Suprapubic skin (tissue), 4 donors: ENCODE results near the gene RBM4. TPM values are rescaled to one million over a fixed set of nuclear protein-coding genes. Genes with fewer than 3 reads are reported as not detected.
A peak's percentile ranks its signal among the peaks of the same experiment; 100 is the strongest.

Source experiments
- DNase-seq, 2 donors: peaks; one replicate each; pipeline ENCODE4 v3.0.0-alpha.2; 2019; ENCODE audit warnings: low spot score in 2 of 2
- H3K27ac ChIP-seq: fragments of 200-600 bp; sonication (generic); one replicate; pipeline ENCODE4 v1.5.1; 2019
- H3K27me3 ChIP-seq: fragments of 200-600 bp; sonication (generic); one replicate; pipeline ENCODE4 v1.5.1; 2019
- H3K36me3 ChIP-seq: fragments of 200-600 bp; sonication (generic); one replicate; pipeline ENCODE4 v1.5.1; 2019
- H3K4me1 ChIP-seq: fragments of 200-600 bp; sonication (generic); one replicate; pipeline ENCODE4 v1.5.1; 2019
- H3K4me3 ChIP-seq: fragments of 200-600 bp; sonication (generic); one replicate; pipeline ENCODE4 v1.5.1; 2019; ENCODE audit warnings: mild to moderate bottlenecking
- H3K9me3 ChIP-seq: fragments of 200-600 bp; sonication (generic); one replicate; pipeline ENCODE4 v1.5.1; 2019
- CTCF ChIP-seq, 2 donors: fragments of 200-600 bp in 1 of 2; fragments of 450-650 bp in 1 of 2; sonication (generic) in 1 of 2; IDR thresholded peaks; one replicate each; pipeline ENCODE4 v1.5.1; 2016 to 2019; ENCODE audit warnings: antibody characterized with exemption in 2 of 2, mild to moderate bottlenecking in 1 of 2, moderate library complexity in 1 of 2
- EP300 ChIP-seq: sonication (generic); formaldehyde crosslinking; IDR thresholded peaks from one replicate; pipeline ENCODE4 v1.6.1; 2017; ENCODE audit warnings: antibody characterized with exemption
- POLR2A ChIP-seq, 2 donors: fragments of 450-650 bp; IDR thresholded peaks; one replicate each; pipeline ENCODE4 v1.6.1; 2017; ENCODE audit warnings: antibody characterized with exemption in 2 of 2, mild to moderate bottlenecking in 2 of 2, moderate library complexity in 2 of 2
- POLR2AphosphoS5 ChIP-seq, 3 donors: sonication (generic); formaldehyde crosslinking; IDR thresholded peaks; one replicate each; pipeline ENCODE4 v1.6.1; 2017; ENCODE audit warnings: antibody characterized with exemption in 3 of 3
- WGBS: methylation state at CpG from one replicate; pipeline ENCODE4 v1.1.5; 2018; 5-methylcytosine and 5-hydroxymethylcytosine counted together
- total RNA-seq, 4 donors: library from RNA; depleted of rRNA; stranded (reverse); fragments of >200 nt; gene quantifications; one replicate each; pipeline ENCODE4 v1.1.0, GENCODE V29; 2016

RBM4 gene
- total RNA-seq, 4 donors from 2014 or later, result 82.5 to 100.0 (median 91.4) TPM

DNA sequence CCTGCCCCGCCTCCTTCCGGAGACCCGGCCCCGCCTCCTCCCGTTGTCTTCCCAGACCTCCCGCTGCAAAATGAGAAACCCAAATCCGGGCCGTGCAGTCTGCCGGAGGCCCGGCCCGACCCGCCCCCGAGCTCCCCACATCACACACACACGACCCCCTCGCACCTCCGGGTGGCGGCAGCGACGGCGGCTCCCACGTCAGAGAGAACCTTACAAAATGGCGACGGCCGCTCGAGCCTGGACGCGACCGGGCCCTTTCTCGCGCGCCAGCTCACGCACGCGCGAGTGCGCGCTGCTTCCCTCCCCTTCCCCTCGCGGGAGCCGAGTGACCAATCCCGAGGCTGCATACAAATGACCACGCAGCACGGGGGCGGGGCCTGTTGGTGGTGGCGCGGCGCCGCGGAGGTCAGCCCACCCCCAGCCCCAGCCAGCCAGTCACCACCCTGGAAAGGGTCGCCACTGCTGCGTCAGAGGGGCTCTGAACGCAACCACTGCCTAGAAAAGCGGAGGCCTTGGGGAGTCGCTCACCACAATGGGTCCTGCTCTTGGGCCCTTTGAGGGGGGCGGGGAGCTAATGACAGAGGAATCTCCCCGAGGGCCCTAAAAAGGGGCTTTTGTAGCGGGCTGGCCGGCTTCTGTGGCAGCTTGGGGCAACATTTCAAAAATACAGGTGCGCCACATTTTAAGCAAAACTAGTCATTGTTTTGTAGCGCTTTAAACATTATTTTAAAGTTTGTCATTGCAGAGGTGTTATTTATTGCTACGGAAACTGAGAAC, 39.3 kb downstream of the RBM4 start, which contains the start of gene RBM4B:
TSS of gene RBM4B (minus strand) at position 289 of the 777 bp plus-strand sequence. CDS start 808 bp downstream, outside the sequence.
- H3K4me1 ChIP-seq, result peaks cover 43% of the 10 kb centered on the region
- H3K9me3 ChIP-seq, result no peaks in the 10 kb centered on the region
- H3K27me3 ChIP-seq, result no peaks in the 10 kb centered on the region
- peak within 1 kb of the TSS; percentile 98 for H3K27ac ChIP-seq
- H3K36me3 ChIP-seq, result no peaks in the 10 kb centered on the region
- WGBS, result 0% methylated on average over 40 of the region's 61 CpGs
- H3K4me3 ChIP-seq, result peak within 1 kb of the TSS; percentile 67
- DNase-seq, result peak; percentile 98 to 99
- TF ChIP-seq POLR2A (IDR thresholded peaks at IDR 0.05), result peak in 1 of 2 donors; percentile 77
- no peak for TF ChIP-seq CTCF (IDR thresholded peaks at IDR 0.05)
- TF ChIP-seq EP300, result no peak
- peak; percentile 46 to 77 (median 64) for TF ChIP-seq POLR2AphosphoS5 (IDR thresholded peaks at IDR 0.05)

DNA sequence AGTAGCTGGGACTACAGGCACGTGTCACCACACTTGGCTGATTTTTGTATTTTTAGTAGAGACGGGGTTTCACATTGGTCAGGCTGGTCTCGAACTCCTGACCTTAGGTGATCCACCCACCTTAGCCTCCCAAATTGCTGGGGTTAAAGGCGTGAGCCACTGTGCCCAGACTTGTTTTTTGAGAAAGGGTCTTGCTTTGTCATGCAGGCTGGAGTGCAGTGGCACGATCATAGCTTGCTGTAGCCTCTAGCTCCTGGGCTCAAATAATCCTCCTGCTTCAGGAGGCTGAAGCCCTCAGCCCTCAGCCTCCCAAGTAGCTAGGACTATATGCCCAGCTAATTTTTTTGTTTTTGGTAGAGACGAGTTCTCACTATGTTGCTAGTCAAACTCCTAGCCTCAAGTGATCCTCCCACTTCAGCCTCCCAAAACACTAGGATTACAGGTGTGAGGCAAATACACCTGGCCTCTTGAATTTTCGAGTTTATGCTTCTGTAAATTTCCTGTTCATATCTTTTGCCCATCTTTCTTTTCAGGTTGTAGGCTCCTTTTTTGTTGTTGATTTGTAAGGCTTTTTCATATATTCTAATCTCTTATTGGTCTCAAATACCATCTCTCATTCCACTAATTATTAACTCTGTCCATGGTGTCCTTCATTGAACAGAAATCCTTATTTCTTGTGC, 42.6 kb downstream of the RBM4 start:
- Histone ChIP-seq H3K4me3 (no peak overlapping the region), H3K9me3 (no peaks in the 10 kb centered on the region), H3K36me3 (peaks cover 7% of the 10 kb centered on the region), H3K4me1 (peaks cover 30% of the 10 kb centered on the region), H3K27me3 (no peaks in the 10 kb centered on the region), H3K27ac (no peak overlapping the region)
- TF ChIP-seq POLR2A (IDR thresholded peaks at IDR 0.05) (no peak), EP300 (no peak), CTCF (IDR thresholded peaks at IDR 0.05) (no peak), POLR2AphosphoS5 (IDR thresholded peaks at IDR 0.05) (no peak)
- DNase-seq, result no peak
- WGBS, result 81% methylated on average over 7 of the region's 7 CpGs

DNA sequence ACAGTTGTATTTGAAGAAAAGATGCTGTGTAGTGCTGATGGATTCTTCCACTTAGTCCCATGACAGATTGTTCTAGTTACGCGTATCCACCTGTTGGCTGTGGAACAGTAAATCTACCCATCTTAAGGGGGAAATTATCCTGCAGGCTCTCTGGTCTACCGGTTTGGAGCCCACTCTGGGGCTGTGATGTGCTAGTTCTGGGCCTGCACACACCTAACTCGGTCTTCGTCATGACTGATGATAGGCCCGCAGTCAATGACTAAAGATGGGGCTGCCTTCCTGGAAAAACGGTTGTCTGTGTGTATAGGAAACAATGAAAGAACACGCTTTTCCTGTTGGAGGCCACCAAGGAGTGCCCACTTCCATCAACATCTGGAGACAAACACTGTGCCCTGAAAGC, 45.4 kb downstream of the RBM4 start:
- H3K9me3 ChIP-seq, result no peaks in the 10 kb centered on the region
- H3K27ac ChIP-seq, result no peak overlapping the region
- H3K4me1 ChIP-seq, result peaks cover 32% of the 10 kb centered on the region
- TF ChIP-seq CTCF (IDR thresholded peaks at IDR 0.05) (no peak), EP300 (no peak), POLR2A (IDR thresholded peaks at IDR 0.05) (no peak), POLR2AphosphoS5 (IDR thresholded peaks at IDR 0.05) (no peak)
- peaks cover 14% of the 10 kb centered on the region for H3K36me3 ChIP-seq
- peak in 1 of 2 donors; percentile 53 for DNase-seq
- no peak overlapping the region for H3K4me3 ChIP-seq
- 87% methylated on average over 8 of the region's 8 CpGs for WGBS
- no peaks in the 10 kb centered on the region for H3K27me3 ChIP-seq

DNA sequence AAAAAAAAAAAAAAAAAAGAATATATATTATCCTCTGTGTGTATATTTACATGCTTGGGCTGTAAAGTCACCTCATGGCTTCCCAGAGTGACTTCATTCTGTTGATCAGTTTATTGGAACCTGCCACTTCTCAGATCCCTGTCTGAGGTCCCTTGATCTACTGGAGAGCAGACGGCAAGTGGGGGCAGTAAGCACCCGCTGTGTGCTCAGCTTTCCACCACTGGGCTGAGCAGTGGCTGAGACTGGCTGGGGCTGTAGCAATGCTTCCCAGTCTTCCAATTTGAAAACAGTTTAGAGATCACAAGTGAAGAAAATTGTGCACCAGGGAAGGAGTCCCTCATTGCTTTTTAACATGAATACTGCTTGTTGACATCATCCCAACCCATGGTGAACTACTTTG, 46.1 kb downstream of the RBM4 start:
- Histone ChIP-seq H3K27ac (peak overlapping the region; percentile 86), H3K4me1 (peaks cover 35% of the 10 kb centered on the region), H3K36me3 (peaks cover 22% of the 10 kb centered on the region), H3K4me3 (no peak overlapping the region), H3K9me3 (no peaks in the 10 kb centered on the region), H3K27me3 (no peaks in the 10 kb centered on the region)
- no peak for TF ChIP-seq EP300
- no peak for TF ChIP-seq POLR2AphosphoS5 (IDR thresholded peaks at IDR 0.05)
- no peak for TF ChIP-seq CTCF (IDR thresholded peaks at IDR 0.05)
- TF ChIP-seq POLR2A (IDR thresholded peaks at IDR 0.05), result no peak
- DNase-seq, result peak; percentile 35 to 47
- WGBS, result 96% methylated on average over 2 of the region's 2 CpGs
